Islet of Langerhans (tissue), 1 donor: ENCODE data around the gene SLC35A4.
"Not testable (repeated sequence)": the region's sequence is repeated elsewhere in the genome, so short reads cannot be mapped to it uniquely, and the experiment has no call there.

Experiments used
- FAIRE-seq: peaks from one replicate; lab custom pipeline; 2011; peaks lifted over from hg19 to GRCh38; lab: Jason Lieb, UNC

The SLC35A4 gene

DNA sequence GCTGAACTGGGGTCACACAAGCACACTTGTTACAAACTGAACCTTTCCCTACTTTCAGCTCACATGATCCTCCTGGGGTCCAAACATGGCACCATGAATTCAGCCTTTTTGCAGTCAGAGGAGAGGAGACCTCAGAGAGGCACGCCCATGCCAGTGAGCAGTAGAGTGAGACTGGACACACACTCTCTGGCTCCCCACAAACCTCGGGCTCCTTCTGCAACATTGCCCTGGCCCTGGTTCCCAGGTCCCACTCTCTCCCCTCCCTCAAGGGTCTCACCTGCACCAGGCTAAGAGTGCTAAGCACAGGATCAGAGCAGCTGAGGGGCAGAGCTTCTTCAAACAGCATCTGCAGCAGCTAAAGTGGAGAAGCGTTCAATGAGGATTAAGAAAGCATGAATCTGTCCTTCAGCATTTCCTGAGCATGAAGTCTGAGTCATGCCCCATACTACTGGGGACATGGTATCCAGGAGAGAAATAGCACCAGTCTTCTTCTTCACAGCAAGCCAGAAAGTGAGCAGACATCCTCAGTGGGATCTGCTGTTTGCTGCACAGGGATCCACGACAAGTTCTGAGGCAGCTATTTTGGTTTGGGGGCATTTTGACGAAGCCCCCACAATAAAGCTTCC is 27.2 kb downstream of the SLC35A4 start:
- no peak for FAIRE-seq

GRCh38 chr5:140593070-140593469 is 28.4 kb downstream of the SLC35A4 start:
- FAIRE-seq = not testable (repeated sequence)

DNA sequence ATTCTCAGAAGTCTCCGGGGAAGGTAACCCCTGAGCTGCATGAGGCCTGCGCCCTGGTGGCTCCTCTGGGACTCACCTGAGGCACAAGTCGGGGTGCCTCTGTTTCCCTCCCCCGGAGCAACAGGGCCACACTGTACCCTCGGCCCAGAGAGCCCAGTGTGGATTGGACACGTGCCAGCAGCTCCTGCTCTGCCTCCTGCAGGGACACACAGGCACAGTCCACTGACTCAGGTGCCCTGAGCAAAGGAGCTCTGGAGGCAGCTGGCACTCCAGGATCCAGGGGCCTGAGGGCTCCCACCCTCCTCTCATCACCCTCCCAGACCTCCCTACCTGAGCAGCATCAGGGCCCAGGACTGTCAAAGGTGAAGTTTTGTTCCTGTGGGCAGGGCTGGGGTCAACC is 29.5 kb downstream of the SLC35A4 start:
- no peak for FAIRE-seq

GRCh38 chr5:140595538-140596300 is 31.1 kb downstream of the SLC35A4 start:
- no peak for FAIRE-seq

- no peak for FAIRE-seq
Observed at GRCh38 chr5:140596321-140596741, 31.7 kb downstream of the SLC35A4 start.

GRCh38 chr5:140598836-140599235 is 34.2 kb downstream of the SLC35A4 start:
- FAIRE-seq = no peak

GRCh38 chr5:140600096-140600495 is 35.5 kb downstream of the SLC35A4 start:
- no peak for FAIRE-seq

- no peak for FAIRE-seq
Observed at GRCh38 chr5:140602147-140602546, 37.5 kb downstream of the SLC35A4 start.

- FAIRE-seq = not testable (repeated sequence)
Observed at GRCh38 chr5:140603446-140603698, 38.7 kb downstream of the SLC35A4 start.

GRCh38 chr5:140603734-140604133 is 39.1 kb downstream of the SLC35A4 start:
- no peak for FAIRE-seq

DNA sequence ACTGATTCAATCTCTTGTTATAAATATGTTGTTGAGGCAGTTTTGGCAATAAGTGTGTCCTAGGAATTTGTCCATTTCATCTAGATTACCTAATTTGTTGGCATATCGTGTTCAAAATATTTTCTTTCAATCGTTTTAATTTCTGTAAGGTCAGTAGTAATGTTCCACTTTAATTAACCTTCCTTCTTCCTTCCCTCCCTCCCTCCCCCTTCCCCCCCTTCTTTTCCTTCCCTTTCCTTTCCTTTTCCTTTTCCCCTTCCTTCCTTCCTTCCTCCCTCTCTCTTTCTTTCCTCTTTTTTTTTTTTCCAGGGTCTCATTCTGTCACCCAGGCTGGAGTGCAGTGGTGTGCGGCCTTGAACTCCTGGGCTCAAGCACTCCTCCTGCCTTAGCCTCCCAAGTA is 41.3 kb downstream of the SLC35A4 start:
- no peak for FAIRE-seq

DNA sequence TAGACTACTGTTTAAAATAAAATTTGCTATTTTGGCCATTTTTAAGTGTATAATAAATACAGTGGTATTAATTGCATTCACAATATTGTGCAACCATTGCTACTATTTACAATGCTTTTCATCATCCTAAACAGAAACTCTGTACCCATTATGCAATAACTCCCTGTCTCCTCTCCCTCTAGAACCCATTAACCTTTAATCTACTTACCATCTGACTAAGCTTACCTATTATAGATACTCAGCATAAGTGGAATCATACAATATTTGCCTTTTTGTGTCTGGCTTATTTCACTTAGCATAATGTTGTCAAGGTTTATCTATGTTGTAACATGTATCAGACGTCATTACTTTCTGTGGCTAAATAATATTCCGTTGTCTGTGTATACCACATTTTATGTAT is 42.4 kb downstream of the SLC35A4 start:
- no peak for FAIRE-seq

DNA sequence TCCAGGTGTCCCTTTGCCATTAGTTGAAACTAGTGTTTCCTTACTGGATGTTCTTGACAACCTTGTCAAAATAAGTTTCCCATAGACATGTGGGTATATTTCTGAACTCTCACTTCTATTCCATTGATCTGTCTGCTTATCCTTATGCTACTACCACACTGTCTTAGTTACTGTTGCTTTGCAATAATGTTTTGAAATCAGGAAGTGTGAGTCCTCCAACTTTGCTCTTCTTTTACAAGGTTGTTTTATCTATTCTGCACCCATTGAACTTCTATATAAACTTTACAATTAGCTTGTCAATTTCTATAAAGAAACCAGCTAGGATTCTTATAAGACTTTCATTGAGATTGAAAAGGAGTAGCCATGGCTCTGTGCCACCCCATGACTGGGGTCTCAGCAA is 44.1 kb downstream of the SLC35A4 start:
- FAIRE-seq = no peak

GRCh38 chr5:140609126-140609525 is 44.5 kb downstream of the SLC35A4 start:
- no peak for FAIRE-seq

DNA sequence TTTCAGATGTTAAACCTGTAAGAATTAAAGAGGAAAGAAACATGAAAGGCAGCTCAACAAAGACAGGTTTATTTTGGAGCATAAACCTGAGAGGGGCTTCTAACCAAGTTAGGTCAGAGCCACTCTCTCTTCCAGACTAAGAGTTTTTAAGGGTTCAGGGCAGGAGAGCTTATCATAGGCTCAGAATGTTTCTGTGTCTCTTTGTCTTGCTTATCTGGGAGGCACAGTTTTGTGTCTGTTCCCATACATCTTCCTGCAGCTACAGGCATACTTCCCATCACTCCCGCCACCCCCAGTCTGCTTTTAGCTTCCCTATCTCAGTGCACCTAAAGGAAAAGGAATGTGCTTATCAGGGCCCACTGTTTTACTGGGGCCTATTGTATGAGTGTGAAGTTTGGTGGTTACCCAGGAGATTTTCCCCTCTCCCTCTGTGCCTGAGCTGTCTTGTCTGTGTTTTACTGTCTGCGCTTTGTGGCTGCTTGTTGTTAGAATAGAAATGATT is 46.4 kb downstream of the SLC35A4 start:
- no peak for FAIRE-seq
